H1 (cell line): ENCODE results near the gene C19orf67. TPM values are rescaled to one million over a fixed set of nuclear protein-coding genes. Genes with fewer than 3 reads are reported as not detected.
A peak's percentile ranks its signal among the peaks of the same experiment; 100 is the strongest.

ENCODE experiments used
- CTCF ChIA-PET: fragments of 300-600 bp; sonication (Branson Sonifier 250); formaldehyde crosslinking; loops from one replicate; lab custom pipeline; 2021; ENCODE audit not compliant: partially characterized antibody; lab: Charles Lee
- POLR2A ChIA-PET: fragments of 300-600 bp; sonication (Branson Sonifier 250); formaldehyde crosslinking; loops from one replicate; lab custom pipeline; 2021; ENCODE audit warnings: inconsistent platforms; ENCODE audit not compliant: partially characterized antibody; lab: Charles Lee
- DNase-seq, 2 experiments: peaks; one replicate each; pipeline versions ENCODE4 v3.0.0 to v3.0.0-alpha.2; 2010 to 2022; ENCODE audit warnings: low spot score in 2 of 2, low read depth in 1 of 2, mixed read lengths in 1 of 2
- FAIRE-seq: peaks from 2 replicates; lab custom pipeline; 2011; peaks lifted over from hg19 to GRCh38; lab: Jason Lieb, UNC
- H2AFZ ChIP-seq: 2 replicates; pipeline ENCODE4 v1.8.1; 2012; ENCODE audit warnings: low read length, inconsistent platforms
- H2AK5ac ChIP-seq: 2 replicates; pipeline ENCODE4 v1.6.1; 2013; ENCODE audit warnings: low read depth, low read length
- H2BK120ac ChIP-seq: replicated peaks from 2 replicates; pipeline ENCODE3; 2013; ENCODE audit warnings: low read depth, low read length, inconsistent platforms
- H2BK12ac ChIP-seq: 2 replicates; pipeline ENCODE4 v1.6.1; 2013; ENCODE audit warnings: low read depth, low read length
- H2BK15ac ChIP-seq: 2 replicates; pipeline ENCODE4 v1.6.1; 2013; ENCODE audit warnings: low read length
- H2BK20ac ChIP-seq: 2 replicates; pipeline ENCODE4 v1.6.1; 2013; ENCODE audit warnings: low read length
- H2BK5ac ChIP-seq: 2 replicates; pipeline ENCODE4 v1.6.1; 2013; ENCODE audit warnings: low read depth, low read length
- H3K14ac ChIP-seq: 2 replicates; pipeline ENCODE4 v1.6.1; 2013; ENCODE audit warnings: inconsistent platforms; ENCODE audit not compliant: insufficient read length
- H3K18ac ChIP-seq: 2 replicates; pipeline ENCODE4 v1.6.1; 2013; ENCODE audit warnings: low read length; ENCODE audit errors: extremely low read depth
- H3K23ac ChIP-seq: 2 replicates; pipeline ENCODE4 v1.6.1; 2013; ENCODE audit warnings: inconsistent platforms; ENCODE audit not compliant: insufficient read length
- H3K23me2 ChIP-seq: 2 replicates; pipeline ENCODE4 v1.6.1; 2013; ENCODE audit warnings: low read depth, low read length
- H3K27ac ChIP-seq: 2 replicates; pipeline ENCODE4 v1.6.1; 2011; ENCODE audit warnings: low read depth, low read length, inconsistent platforms
- H3K27me3 ChIP-seq, 4 experiments: replicated peaks in 1 of 4; 1 replicate in 1 of 4; 2 replicates in 3 of 4; pipeline versions ENCODE4 v1.6.1 to v1.8.1; 2011 to 2013; ENCODE audit warnings: low read length in 3 of 4, mild to moderate bottlenecking in 3 of 4, inconsistent platforms in 2 of 4, mixed read lengths in 2 of 4, moderate library complexity in 1 of 4; ENCODE audit not compliant: control insufficient read depth in 3 of 4, insufficient read depth in 3 of 4; ENCODE audit errors: extremely low read depth in 1 of 4
- H3K36me3 ChIP-seq, 4 experiments: 2 replicates each; pipeline versions ENCODE4 v1.6.1 to v1.8.1; 2011 to 2013; ENCODE audit warnings: mild to moderate bottlenecking in 4 of 4, low read length in 3 of 4, moderate library complexity in 2 of 4, control low read depth in 1 of 4, inconsistent platforms in 1 of 4; ENCODE audit not compliant: insufficient read depth in 4 of 4, control insufficient read depth in 2 of 4
- H3K4ac ChIP-seq: replicated peaks from 2 replicates; pipeline ENCODE3; 2013; ENCODE audit warnings: low read length, low read depth, mixed read lengths, inconsistent platforms; ENCODE audit not compliant: insufficient read length
- H3K4me1 ChIP-seq, 4 experiments: replicated peaks in 1 of 4; 1 replicate in 1 of 4; 2 replicates in 3 of 4; pipeline versions ENCODE4 v1.6.1 to v1.8.1; 2011 to 2013; ENCODE audit warnings: low read length in 3 of 4, inconsistent platforms in 2 of 4, mixed read lengths in 1 of 4; ENCODE audit not compliant: insufficient read depth in 4 of 4, control insufficient read depth in 3 of 4
- H3K4me2 ChIP-seq, 2 experiments: 2 replicates each; pipeline versions ENCODE4 v1.6.1 to v1.8.1; 2011 to 2013; ENCODE audit warnings: low read depth in 2 of 2, low read length in 2 of 2, control low read depth in 1 of 2, inconsistent platforms in 1 of 2, mild to moderate bottlenecking in 1 of 2; ENCODE audit not compliant: insufficient read depth in 1 of 2
- H3K4me3 ChIP-seq, 4 experiments: fragments of 200-600, 300-600 bp in 1 of 4; sonication (generic), shearing (Covaris generic), sonication (Bioruptor Twin) in 1 of 4; 2 replicates each; pipeline versions ENCODE4 v1.5.1 to v1.8.1; 2011 to 2016; ENCODE audit warnings: low read length in 4 of 4, low read depth in 3 of 4, control low read depth in 2 of 4, inconsistent platforms in 2 of 4, mild to moderate bottlenecking in 2 of 4, mixed read lengths in 1 of 4, moderate library complexity in 1 of 4; ENCODE audit not compliant: insufficient read depth in 2 of 4; ENCODE audit errors: extremely low read depth in 1 of 4
- H3K56ac ChIP-seq: replicated peaks from 2 replicates; pipeline ENCODE3; 2013; ENCODE audit warnings: low read depth, mild to moderate bottlenecking, mixed read lengths, low read length, inconsistent platforms; ENCODE audit not compliant: insufficient read length
- H3K79me1 ChIP-seq: 2 replicates; pipeline ENCODE4 v1.6.1; 2013; ENCODE audit warnings: low read depth, low read length, control low read depth
- H3K79me2 ChIP-seq, 2 experiments: 2 replicates each; pipeline versions ENCODE4 v1.6.1 to v1.8.1; 2012 to 2013; ENCODE audit warnings: low read length in 2 of 2, mild to moderate bottlenecking in 2 of 2, inconsistent platforms in 1 of 2; ENCODE audit not compliant: insufficient read depth in 2 of 2, control insufficient read depth in 1 of 2
- H3K9ac ChIP-seq, 4 experiments: replicated peaks in 1 of 4; 1 replicate in 1 of 4; 2 replicates in 3 of 4; pipeline versions ENCODE4 v1.6.1 to v1.8.1; 2011 to 2013; ENCODE audit warnings: low read depth in 3 of 4, low read length in 3 of 4, control low read depth in 2 of 4, mild to moderate bottlenecking in 2 of 4, moderate library complexity in 2 of 4, inconsistent platforms in 1 of 4; ENCODE audit errors: extremely low read depth in 1 of 4
- H3K9me3 ChIP-seq, 2 experiments: 2 replicates each; pipeline versions ENCODE4 v1.6.1 to v1.8.1; 2012 to 2013; ENCODE audit warnings: mild to moderate bottlenecking in 2 of 2, moderate library complexity in 2 of 2, control low read depth in 1 of 2, inconsistent platforms in 1 of 2, low read depth in 1 of 2, low read length in 1 of 2, mixed read lengths in 1 of 2; ENCODE audit not compliant: insufficient read depth in 2 of 2
- H4K20me1 ChIP-seq, 2 experiments: replicated peaks in 1 of 2; 2 replicates each; pipeline versions ENCODE3 to v1.8.1; 2011 to 2013; ENCODE audit warnings: inconsistent platforms in 2 of 2, low read length in 2 of 2, mild to moderate bottlenecking in 1 of 2; ENCODE audit not compliant: insufficient read depth in 2 of 2, control insufficient read depth in 1 of 2
- H4K5ac ChIP-seq: 2 replicates; pipeline ENCODE4 v1.6.1; 2013; ENCODE audit warnings: low read length, low read depth, mixed read lengths, inconsistent platforms; ENCODE audit not compliant: insufficient read length
- H4K8ac ChIP-seq: 2 replicates; pipeline ENCODE4 v1.8.0; 2013; ENCODE audit warnings: mild to moderate bottlenecking, moderate library complexity, low read length, inconsistent platforms; ENCODE audit not compliant: insufficient read depth; ENCODE audit errors: extremely low read depth
- H4K91ac ChIP-seq: replicated peaks from 2 replicates; pipeline ENCODE3; 2013; ENCODE audit warnings: low read length, mixed read lengths, inconsistent platforms; ENCODE audit not compliant: insufficient read length
- CHD2 ChIP-seq: IDR thresholded peaks from 2 replicates; pipeline ENCODE4 v1.6.1; 2012; ENCODE audit warnings: low read length, improper control_type of control experiment
- FOSL1 ChIP-seq: IDR thresholded peaks from 2 replicates; pipeline ENCODE4 v1.6.1; 2011; ENCODE audit warnings: mild to moderate bottlenecking, low read depth, low read length, moderate library complexity; ENCODE audit not compliant: insufficient read depth
- GTF2F1 ChIP-seq: IDR thresholded peaks from 2 replicates; pipeline ENCODE4 v1.6.1; 2012; ENCODE audit warnings: low read depth, low read length, improper control_type of control experiment, borderline replicate concordance
- KDM4A ChIP-seq: IDR thresholded peaks from one replicate; pipeline ENCODE4 v1.7.1; 2012; ENCODE audit warnings: low read depth, mild to moderate bottlenecking, moderate library complexity, low read length, inconsistent platforms; ENCODE audit not compliant: severe bottlenecking
- POLR2A ChIP-seq, 2 experiments: IDR thresholded peaks; 1 replicate in 1 of 2; 2 replicates in 1 of 2; pipeline ENCODE4 v1.6.1; 2011; ENCODE audit warnings: low read depth in 2 of 2, low read length in 2 of 2, mild to moderate bottlenecking in 2 of 2; ENCODE audit errors: control extremely low read depth in 1 of 2
- RAD21 ChIP-seq, 2 experiments: IDR thresholded peaks in 1 of 2; conservative IDR thresholded peaks in 1 of 2; 2 replicates each; pipeline ENCODE4 v1.6.1; 2011; ENCODE audit warnings: low read depth in 2 of 2, low read length in 2 of 2, improper control_type of control experiment in 1 of 2, inconsistent platforms in 1 of 2, mild to moderate bottlenecking in 1 of 2, moderate library complexity in 1 of 2
- TBP ChIP-seq: IDR thresholded peaks from 2 replicates; pipeline ENCODE4 v1.6.1; 2011; ENCODE audit warnings: low read depth, low read length, improper control_type of control experiment
- USF2 ChIP-seq: IDR thresholded peaks from 2 replicates; pipeline ENCODE4 v1.6.1; 2011; ENCODE audit warnings: low read length, improper control_type of control experiment
- WGBS, 2 experiments: shearing (Covaris generic) in 1 of 2; methylation state at CpG; one replicate each; pipeline versions ENCODE4 v1.1.6 to v1.1.7; 2013 to 2015; ENCODE audit warnings: low lambda C conversion rate in 2 of 2, mixed read lengths in 2 of 2, inconsistent platforms in 1 of 2, low coverage in 1 of 2, missing lambda C conversion rate in 1 of 2; ENCODE audit not compliant: insufficient replicate concordance in 2 of 2, insufficient coverage in 1 of 2, insufficient read length in 1 of 2; ENCODE audit errors: extremely low coverage in 1 of 2, missing lambda C conversion rate in 1 of 2; 5-methylcytosine and 5-hydroxymethylcytosine counted together
- polyA plus RNA-seq, 7 experiments: library from polyadenylated mRNA; depleted of rRNA in 3 of 7; stranded (reverse) in 5 of 7; unstranded in 2 of 7; fragments of >200 nt in 5 of 7; fragments of 200-250 nt in 2 of 7; gene quantifications; 1 replicate in 5 of 7; 2 replicates in 1 of 7; 4 replicates in 1 of 7; pipeline versions ENCODE4 v1.2.1 to v1.2.3, GENCODE V29; 2011 to 2013; ENCODE audit warnings: missing spikeins in 2 of 7, mixed read lengths in 2 of 7
- total RNA-seq: library from RNA; stranded (reverse); fragmentation: NEBNext Ultra II Directional; extraction: Animal tissue kit (Norgen Biotek cat#: 25700); gene quantifications from 2 replicates; pipeline ENCODE4 v1.2.1, GENCODE V29; 2021

The C19orf67 gene
- total and polyA plus RNA-seq, 2 of the 8 experiments (the other 6 are each of a cell fraction or from before 2014, with no cell fraction given): 0.12 TPM; not detected in 1

GRCh38 chr19:14091813-14092462 is 6.4 kb upstream of the C19orf67 start:
- H3K27me3 ChIP-seq: peaks cover 0 to 6% (median 2%) of the 10 kb centered on the region in 4 experiments; a peak in 4 of 7 replicates
- peak overlapping the region; percentile 48 to 83 (median 63) for H3K4me3 ChIP-seq
- peaks cover 4 to 10% of the 10 kb centered on the region in 2 experiments for H4K20me1 ChIP-seq
- no peak overlapping the region for H2BK12ac ChIP-seq
- peak in 1 of 2 experiments; percentile 77 for DNase-seq
- CTCF ChIA-PET: interaction anchor here (0.8 to 2.2 kb wide), 7 partner anchors 10 to 56 kb away, joined by 3 to 11 read pairs (median 4); a partner anchor contains a TSS
- peaks cover 3 to 5% (median 4%) of the 10 kb centered on the region in 4 experiments for H3K4me1 ChIP-seq
- H3K79me1 ChIP-seq: no peaks in the 10 kb centered on the region
- H2BK20ac ChIP-seq: no peak overlapping the region
- H3K23ac ChIP-seq: no peak overlapping the region
- no peak overlapping the region for H3K4ac ChIP-seq
- no peak overlapping the region for H4K5ac ChIP-seq
- no peak overlapping the region for H3K56ac ChIP-seq
- no peak overlapping the region for H2AK5ac ChIP-seq
- H2BK120ac ChIP-seq: no peak overlapping the region
- no peak overlapping the region for H3K27ac ChIP-seq
- H3K79me2 ChIP-seq: no peaks in the 10 kb centered on the region
- no peak for FAIRE-seq
- peaks cover 8% of the 10 kb centered on the region in 2 experiments; a peak in 3 of 4 replicates for H3K9me3 ChIP-seq
- no peak overlapping the region for H3K14ac ChIP-seq
- H2AFZ ChIP-seq: no peak overlapping the region
- peaks cover 11% of the 10 kb centered on the region for H3K23me2 ChIP-seq
- no peak overlapping the region for H4K91ac ChIP-seq
- no peak overlapping the region; the same call in none of the 2 replicates for H3K18ac ChIP-seq
- POLR2A ChIA-PET: interaction anchor here (1.0 to 1.7 kb wide), 12 partner anchors 11 to 380 kb away, joined by 3 to 6 read pairs (median 4); partner anchors contain the start of genes ASF1B and PRKACA
- no peak overlapping the region for H2BK15ac ChIP-seq
- H3K9ac ChIP-seq: no peak overlapping the region; a peak in 1 of 7 replicates
- WGBS, 2 experiments: 10% methylated on average over 15 of the region's 15 CpGs; no CpG with 5 or more reads in 1 of the 2 experiments
- no peak overlapping the region for H2BK5ac ChIP-seq
- H3K36me3 ChIP-seq: peaks cover 0 to 13% (median 4%) of the 10 kb centered on the region in 4 experiments; a peak in 3 of 8 replicates
- no peak overlapping the region for H4K8ac ChIP-seq
- H3K4me2 ChIP-seq: peak overlapping the region; percentile 74 to 80
- TF ChIP-seq RAD21 (IDR thresholded peaks at IDR 0.05 in 1 of 2, conservative IDR thresholded peaks at IDR 0.05 in 1 of 2; ENCODE audit: low read depth in 2 of 2, low read length in 2 of 2) (peak in 1 of 2 experiments; percentile 17; a peak in 1 of 4 replicates), FOSL1 (no peak), POLR2A (IDR thresholded peaks at IDR 0.05; ENCODE audit: control extremely low read depth in 1 of 2, low read depth in 2 of 2, low read length in 2 of 2) (no peak), KDM4A (peak; percentile 13), GTF2F1 (no peak), USF2 (no peak), CHD2 (no peak), TBP (no peak)
